Stomach (tissue), 9 donors: ENCODE results near the gene KCNC3. TPM values are rescaled to one million over a fixed set of nuclear protein-coding genes. Genes with fewer than 3 reads are reported as not detected.

Experiments
- DNase-seq, 2 donors: peaks; one replicate each; pipeline versions ENCODE4 v3.0.0 to v3.0.0-alpha.2; 2013 to 2019
- H3K27ac ChIP-seq, 5 donors: fragments of 200-600 bp in 4 of 5; sonication (generic) in 4 of 5; one replicate each; pipeline ENCODE4 v1.5.1; 2013 to 2019; ENCODE audit warnings: mild to moderate bottlenecking in 1 of 5, moderate library complexity in 1 of 5
- H3K27me3 ChIP-seq, 3 donors: fragments of 200-600 bp; sonication (generic); one replicate each; pipeline ENCODE4 v1.5.1; 2017 to 2019; ENCODE audit warnings: mixed run types in 1 of 3
- H3K36me3 ChIP-seq, 4 donors: fragments of 200-600 bp; sonication (generic); 1 replicate in 3 of 4; 2 replicates in 1 of 4; pipeline ENCODE4 v1.5.1; 2016 to 2019
- H3K4me1 ChIP-seq, 4 donors: fragments of 200-600 bp; sonication (generic); one replicate each; pipeline ENCODE4 v1.5.1; 2016 to 2019
- H3K4me3 ChIP-seq, 4 donors: fragments of 200-600 bp; sonication (generic) in 3 of 4; one replicate each; pipeline ENCODE4 v1.5.1; 2016 to 2019; ENCODE audit warnings: mild to moderate bottlenecking in 1 of 4
- H3K9me3 ChIP-seq, 4 donors: fragments of 200-600 bp; sonication (generic); one replicate each; pipeline ENCODE4 v1.5.1; 2016 to 2019
- CTCF ChIP-seq, 7 experiments: fragments of 450-650 bp in 4 of 7; fragments of 200-600 bp in 3 of 7; sonication (generic) in 3 of 7; IDR thresholded peaks; one replicate each; pipeline ENCODE4 v1.5.1; 2016 to 2019; ENCODE audit warnings: antibody characterized with exemption in 7 of 7, control low read depth in 2 of 7, mild to moderate bottlenecking in 1 of 7
- EP300 ChIP-seq: sonication (generic); formaldehyde crosslinking; IDR thresholded peaks from one replicate; pipeline ENCODE4 v1.6.1; 2017; ENCODE audit warnings: antibody characterized with exemption
- POLR2A ChIP-seq, 4 donors: fragments of 450-650 bp; IDR thresholded peaks; one replicate each; pipeline ENCODE4 v1.6.1; 2016; ENCODE audit warnings: antibody characterized with exemption in 4 of 4, control low read depth in 2 of 4, mild to moderate bottlenecking in 1 of 4, moderate library complexity in 1 of 4
- POLR2AphosphoS5 ChIP-seq, 3 donors: sonication (generic); formaldehyde crosslinking; IDR thresholded peaks; one replicate each; pipeline ENCODE4 v1.6.1; 2016; ENCODE audit warnings: antibody characterized with exemption in 3 of 3
- WGBS, 5 donors: extraction: QIAGEN DNeasy Blood & Tissue Kit in 3 of 5; methylation state at CpG; one replicate each; pipeline versions ENCODE4 v1.1.5 to v1.1.7; 2013 to 2018; 5-methylcytosine and 5-hydroxymethylcytosine counted together
- intact Hi-C: fragments of 100-400 bp; cut with DNase I; formaldehyde crosslinking; loops from one replicate; pipeline ENCODE4 v1.15.1; 2023; ENCODE audit warnings: low total_unique reads
- polyA plus RNA-seq, 3 donors: library from polyadenylated mRNA; stranded (reverse); fragments of 200-250 nt; gene quantifications; one replicate each; pipeline ENCODE4 v1.2.3, GENCODE V29; 2013
- total RNA-seq, 5 donors: library from RNA; depleted of rRNA; stranded (reverse); fragments of >200 nt; gene quantifications; one replicate each; pipeline versions ENCODE4 v1.1.0 to v1.2.3, GENCODE V29; 2014 to 2016
- donor health status: healthy with polysubstance abuse.
- donor health status: Bipolar disorder and iron deficiency.
- donor health status: healthy.

KCNC3 gene
- total and polyA plus RNA-seq, 8 donors: 0.25 to 2.3 (median 0.41) TPM; not detected in 2

DNA sequence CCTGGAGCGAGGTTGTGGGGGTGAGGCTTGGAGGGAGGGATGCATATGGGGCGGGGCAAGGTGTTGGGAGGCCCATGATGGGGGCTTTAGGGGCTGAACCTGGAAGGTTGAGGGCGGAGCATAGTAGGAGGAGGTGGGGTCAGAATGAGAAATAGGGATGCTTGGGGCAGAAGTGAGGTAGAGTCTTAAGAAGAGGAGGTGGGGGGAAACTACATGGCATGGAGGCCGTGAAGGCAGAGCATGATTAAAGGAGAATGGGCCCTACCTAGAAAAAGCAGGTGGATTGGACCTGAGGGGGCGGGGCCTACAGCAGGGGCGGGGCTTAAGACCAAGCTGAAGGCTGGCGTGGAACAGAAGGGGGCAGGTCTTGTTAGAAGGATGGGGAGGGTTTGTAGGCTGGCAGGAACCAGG lies 47.9 kb upstream of the KCNC3 start:
- no peaks in the 10 kb centered on the region for H3K27me3 ChIP-seq
- H3K27ac ChIP-seq: peak overlapping the region in 4 of 5 donors; percentile 99 to 100 (median 100)
- peak overlapping the region; percentile 83 to 94 (median 86) for H3K4me3 ChIP-seq
- intact Hi-C loops: no loop called here
- DNase-seq: peak; percentile 53 to 62
- 30 to 50% (median 40%) methylated on average over 7 of the region's 7 CpGs for WGBS, 5 donors
- H3K36me3 ChIP-seq: peaks cover 38 to 49% (median 48%) of the 10 kb centered on the region in 4 donors
- H3K9me3 ChIP-seq: no peaks in the 10 kb centered on the region
- peaks cover 10 to 36% (median 22%) of the 10 kb centered on the region in 4 donors for H3K4me1 ChIP-seq
- TF ChIP-seq POLR2AphosphoS5 (IDR thresholded peaks at IDR 0.05) (no peak), POLR2A (IDR thresholded peaks at IDR 0.05) (no peak), CTCF (IDR thresholded peaks at IDR 0.05) (no peak)

DNA sequence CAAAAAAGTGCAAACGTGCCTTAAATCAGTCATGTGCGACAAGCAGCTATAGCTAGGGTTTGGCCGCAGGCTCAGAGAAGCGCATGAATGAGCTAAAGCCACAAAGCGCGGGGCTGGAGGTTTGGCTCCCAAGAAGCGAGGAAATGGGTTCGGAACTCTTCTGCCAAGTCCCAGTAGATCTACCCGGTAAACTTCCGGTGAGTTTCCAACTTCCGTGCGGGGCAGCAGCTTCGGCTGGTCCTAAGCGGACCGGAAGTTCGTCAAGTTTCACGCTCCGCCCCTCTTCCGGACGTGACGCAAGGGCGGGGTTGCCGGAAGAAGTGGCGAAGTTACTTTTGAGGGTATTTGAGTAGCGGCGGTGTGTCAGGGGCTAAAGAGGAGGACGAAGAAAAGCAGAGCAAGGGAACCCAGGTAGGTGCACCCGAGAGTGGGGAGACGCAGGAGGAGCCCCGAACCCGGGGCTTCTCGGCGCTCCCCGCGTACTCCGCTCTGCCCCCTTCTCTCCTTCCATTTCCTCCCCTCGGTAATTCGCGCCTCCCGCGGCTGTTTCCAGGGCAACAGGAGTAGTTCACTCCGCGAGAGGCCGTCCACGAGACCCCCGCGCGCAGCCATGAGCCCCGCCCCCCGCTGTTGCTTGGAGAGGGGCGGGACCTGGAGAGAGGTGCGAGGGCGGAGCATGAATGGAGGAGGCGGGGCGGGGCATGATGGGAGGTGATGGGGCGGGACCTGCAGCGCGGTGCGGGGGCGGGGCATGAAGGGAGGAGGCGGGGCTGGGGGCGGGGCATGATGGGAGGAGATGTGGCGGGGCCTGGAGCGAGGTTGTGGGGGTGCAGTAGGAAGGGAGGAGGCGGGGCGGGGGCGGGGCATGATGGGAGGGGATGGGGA lies 47.2 kb upstream of the KCNC3 start, which contains the start of gene NR1H2:
Gene NR1H2 (plus strand): TSS at position 292 of the 885 bp plus-strand sequence. CDS start 1,149 bp downstream, outside the sequence.
- 0 to 3% (median 2%) methylated on average over 59 to 67 of the region's 67 CpGs for WGBS, 5 donors
- intact Hi-C loops: no loop called here
- Histone ChIP-seq H3K4me1 (peaks cover 10 to 36% (median 22%) of the 10 kb centered on the region in 4 donors), H3K27me3 (no peaks in the 10 kb centered on the region), H3K36me3 (peaks cover 32 to 43% (median 42%) of the 10 kb centered on the region in 4 donors), H3K27ac (peak within 1 kb of the TSS; percentile 99 to 100 (median 99)), H3K9me3 (no peaks in the 10 kb centered on the region), H3K4me3 (peak within 1 kb of the TSS; percentile 83 to 94 (median 86))
- peak; percentile 97 to 99 for DNase-seq
- TF ChIP-seq CTCF (IDR thresholded peaks at IDR 0.05) (peak in 1 of 7 experiments; percentile 7), POLR2AphosphoS5 (IDR thresholded peaks at IDR 0.05) (peak; percentile 92 to 98 (median 97)), POLR2A (IDR thresholded peaks at IDR 0.05) (peak in 1 of 4 donors; percentile 55), EP300 (no peak)

DNA sequence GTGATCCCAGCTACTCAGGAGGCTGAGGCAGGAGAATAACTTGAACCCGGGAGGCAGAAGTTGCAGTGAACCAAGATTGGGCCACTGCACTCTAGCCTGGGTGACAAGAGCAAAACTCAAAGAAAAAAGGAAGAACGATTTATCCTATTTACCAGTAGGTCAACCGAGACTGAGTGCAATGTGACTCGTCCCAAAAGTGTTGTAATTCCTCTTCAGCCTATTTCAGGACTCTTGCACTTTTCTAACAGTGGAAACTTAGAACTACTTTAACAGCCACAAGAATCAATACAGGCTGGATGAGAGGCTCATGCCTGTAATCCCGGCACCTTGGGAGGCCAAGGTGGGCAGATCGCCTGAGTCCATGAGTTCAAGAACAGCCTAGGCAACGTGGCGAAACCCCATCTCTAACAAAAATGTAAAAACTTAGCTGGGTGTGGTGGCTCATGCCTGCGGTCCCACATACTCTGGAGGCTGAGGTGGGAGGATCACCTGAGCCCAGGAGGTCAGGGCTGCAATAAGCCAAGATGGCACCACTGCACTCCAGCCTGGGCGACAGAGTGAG lies 42.8 kb upstream of the KCNC3 start:
- DNase-seq: no peak
- no peaks in the 10 kb centered on the region for H3K36me3 ChIP-seq
- 72 to 85% (median 81%) methylated on average over 10 of the region's 10 CpGs for WGBS, 5 donors
- TF ChIP-seq EP300: no peak
- no peak for TF ChIP-seq POLR2A (IDR thresholded peaks at IDR 0.05)
- no peak for TF ChIP-seq CTCF (IDR thresholded peaks at IDR 0.05)
- TF ChIP-seq POLR2AphosphoS5 (IDR thresholded peaks at IDR 0.05): no peak
- H3K27me3 ChIP-seq: no peaks in the 10 kb centered on the region
- intact Hi-C loops: no loop called here
- no peak overlapping the region for H3K27ac ChIP-seq
- H3K4me3 ChIP-seq: no peak overlapping the region
- no peaks in the 10 kb centered on the region for H3K9me3 ChIP-seq
- peaks cover 7 to 25% (median 22%) of the 10 kb centered on the region in 4 donors for H3K4me1 ChIP-seq
